K562 (cell line): Measurements from ENCODE around the gene IRF4.

Experiments used
- GTF3C2 ChIP-seq: IDR thresholded peaks from 3 replicates; pipeline ENCODE4 v1.6.1; 2011; ENCODE audit warnings: borderline replicate concordance, mild to moderate bottlenecking, moderate library complexity; ENCODE audit not compliant: insufficient read length; ENCODE audit errors: extremely low read depth
- KLF10 ChIP-seq: fragments of 250-450 bp; sonication (Bioruptor Pico); IDR thresholded peaks from 2 replicates; pipeline ENCODE4 v1.6.1; 2021; ENCODE audit warnings: matching md5 sums
- RBM22 ChIP-seq: fragments of 200-400 bp; formaldehyde crosslinking; IDR thresholded peaks from 2 replicates; pipeline ENCODE4 v1.6.1; 2018; ENCODE audit warnings: low read length, low read depth; ENCODE audit not compliant: poor library complexity, severe bottlenecking
- SPI1 ChIP-seq: IDR thresholded peaks from 2 replicates; pipeline ENCODE4 v1.6.1; 2011; ENCODE audit warnings: low read depth, low read length, control low read depth, borderline replicate concordance
- ZBED1 ChIP-seq: IDR thresholded peaks from 2 replicates; pipeline ENCODE4 v1.6.1; 2014
- TF ChIP-seq, protein P1 (sequence below), 3 experiments: IDR thresholded peaks in 2 of 3; conservative IDR thresholded peaks in 1 of 3; 2 replicates each; pipeline ENCODE4 v1.5.1; 2011 to 2012; ENCODE audit warnings: low read length in 3 of 3, mild to moderate bottlenecking in 3 of 3, control low read depth in 2 of 3, improper control_type of control experiment in 1 of 3, inconsistent platforms in 1 of 3, low read depth in 1 of 3, mixed read lengths in 1 of 3, moderate library complexity in 1 of 3; ENCODE audit not compliant: insufficient read depth in 2 of 3

- no peak for TF ChIP-seq KLF10 (CRISPR knock-in tag)
- TF ChIP-seq, protein P1, sequence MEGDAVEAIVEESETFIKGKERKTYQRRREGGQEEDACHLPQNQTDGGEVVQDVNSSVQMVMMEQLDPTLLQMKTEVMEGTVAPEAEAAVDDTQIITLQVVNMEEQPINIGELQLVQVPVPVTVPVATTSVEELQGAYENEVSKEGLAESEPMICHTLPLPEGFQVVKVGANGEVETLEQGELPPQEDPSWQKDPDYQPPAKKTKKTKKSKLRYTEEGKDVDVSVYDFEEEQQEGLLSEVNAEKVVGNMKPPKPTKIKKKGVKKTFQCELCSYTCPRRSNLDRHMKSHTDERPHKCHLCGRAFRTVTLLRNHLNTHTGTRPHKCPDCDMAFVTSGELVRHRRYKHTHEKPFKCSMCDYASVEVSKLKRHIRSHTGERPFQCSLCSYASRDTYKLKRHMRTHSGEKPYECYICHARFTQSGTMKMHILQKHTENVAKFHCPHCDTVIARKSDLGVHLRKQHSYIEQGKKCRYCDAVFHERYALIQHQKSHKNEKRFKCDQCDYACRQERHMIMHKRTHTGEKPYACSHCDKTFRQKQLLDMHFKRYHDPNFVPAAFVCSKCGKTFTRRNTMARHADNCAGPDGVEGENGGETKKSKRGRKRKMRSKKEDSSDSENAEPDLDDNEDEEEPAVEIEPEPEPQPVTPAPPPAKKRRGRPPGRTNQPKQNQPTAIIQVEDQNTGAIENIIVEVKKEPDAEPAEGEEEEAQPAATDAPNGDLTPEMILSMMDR (IDR thresholded peaks at IDR 0.05 in 2 of 3, conservative IDR thresholded peaks at IDR 0.05 in 1 of 3; ENCODE audit: insufficient read depth in 2 of 3, low read depth in 1 of 3, low read length in 3 of 3) = no peak
- TF ChIP-seq GTF3C2 = no peak
- TF ChIP-seq RBM22 = no peak
- no peak for TF ChIP-seq SPI1
- TF ChIP-seq ZBED1 = no peak
These were observed 40.4 kb downstream of the IRF4 start for GRCh38 chr6:431986-432385.
